ENCODE measurements around the gene TACSTD2. TPM values are rescaled to one million over a fixed set of nuclear protein-coding genes. Genes with fewer than 3 reads are reported as not detected.
A peak's percentile ranks its signal among the peaks of the same experiment; 100 is the strongest.

The TACSTD2 gene
- total RNA-seq, 4 donors from 2014 or later = 0.55 to 0.79 TPM; not detected in 2

GRCh38 chr1:58586271-58586670, 9.2 kb upstream of the TACSTD2 start:
- in situ Hi-C loops (cut with MboI; ENCODE audit: low pct_ligation_motif_present in 1 of 4, low pct_unique_long_range_greater_than_20kb in 1 of 4, low sequenced_read_pairs in 3 of 4) = no loop called here
- no peak for DNase-seq
- intact Hi-C loops (cut with DNase I; ENCODE audit: low total_unique reads) = no loop called here
- TF ChIP-seq POLR2A (IDR thresholded peaks at IDR 0.05) (no peak), CTCF (IDR thresholded peaks at IDR 0.05) (no peak), POLR2AphosphoS5 (IDR thresholded peaks at IDR 0.05) (no peak), EP300 (IDR thresholded peaks at IDR 0.05; ENCODE audit: low read depth) (no peak)
- WGBS, 2 donors (ENCODE audit: low coverage in 1 of 2) = 89% methylated on average over 4 of the region's 4 CpGs; no CpG with 5 or more reads in 1 of the 2 donors
- no peaks in the 10 kb centered on the region for H3K9me3 ChIP-seq
- H3K4me1 ChIP-seq = peaks cover 11 to 26% (median 19%) of the 10 kb centered on the region in 4 donors
- peak overlapping the region in 1 of 4 donors; percentile 66 for H3K27ac ChIP-seq
- no peak overlapping the region for H3K4me3 ChIP-seq
- H3K36me3 ChIP-seq = no peaks in the 10 kb centered on the region
- H3K27me3 ChIP-seq = no peaks in the 10 kb centered on the region

DNA sequence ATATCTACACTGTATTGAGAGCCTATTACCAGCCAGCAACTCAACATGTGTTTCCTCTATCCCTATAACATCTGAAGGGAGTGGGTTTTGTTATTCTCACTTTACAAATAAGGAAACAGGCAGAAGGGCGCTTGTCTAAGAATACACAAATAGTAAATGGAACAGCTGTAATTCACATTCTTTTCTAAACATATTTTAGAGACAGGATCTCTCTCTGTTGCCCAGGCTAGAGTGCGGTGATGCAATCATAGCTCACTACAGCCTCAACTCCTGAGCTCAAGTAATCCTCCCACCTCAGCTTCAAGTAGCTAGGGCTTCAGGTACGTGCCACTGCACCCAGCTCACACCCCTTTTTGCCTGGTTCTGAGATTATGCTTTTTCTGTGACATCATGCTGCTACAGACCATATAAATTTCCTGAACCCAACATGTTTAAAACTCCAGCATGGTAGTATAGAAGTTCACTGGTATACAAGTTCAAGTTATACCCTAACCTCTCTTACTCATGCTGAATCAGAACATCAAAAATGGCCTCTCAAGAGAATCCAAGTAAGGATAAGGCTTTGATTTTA, 8.6 kb upstream of the TACSTD2 start:
- in situ Hi-C loops (cut with MboI; ENCODE audit: low pct_ligation_motif_present in 1 of 4, low pct_unique_long_range_greater_than_20kb in 1 of 4, low sequenced_read_pairs in 3 of 4) (no loop called here), intact Hi-C loops (cut with DNase I; ENCODE audit: low total_unique reads) (no loop called here)
- Histone ChIP-seq H3K4me1 (peaks cover 11 to 26% (median 19%) of the 10 kb centered on the region in 4 donors), H3K9me3 (no peaks in the 10 kb centered on the region), H3K27me3 (no peaks in the 10 kb centered on the region), H3K27ac (peak overlapping the region; percentile 20 to 73 (median 64)), H3K4me3 (no peak overlapping the region), H3K36me3 (no peaks in the 10 kb centered on the region)
- 33 to 48% methylated on average over 3 of the region's 3 CpGs for WGBS, 2 donors (ENCODE audit: low coverage in 1 of 2)
- TF ChIP-seq POLR2A (IDR thresholded peaks at IDR 0.05) (no peak), CTCF (IDR thresholded peaks at IDR 0.05) (no peak), POLR2AphosphoS5 (IDR thresholded peaks at IDR 0.05) (no peak), EP300 (IDR thresholded peaks at IDR 0.05; ENCODE audit: low read depth) (no peak)
- no peak for DNase-seq

DNA sequence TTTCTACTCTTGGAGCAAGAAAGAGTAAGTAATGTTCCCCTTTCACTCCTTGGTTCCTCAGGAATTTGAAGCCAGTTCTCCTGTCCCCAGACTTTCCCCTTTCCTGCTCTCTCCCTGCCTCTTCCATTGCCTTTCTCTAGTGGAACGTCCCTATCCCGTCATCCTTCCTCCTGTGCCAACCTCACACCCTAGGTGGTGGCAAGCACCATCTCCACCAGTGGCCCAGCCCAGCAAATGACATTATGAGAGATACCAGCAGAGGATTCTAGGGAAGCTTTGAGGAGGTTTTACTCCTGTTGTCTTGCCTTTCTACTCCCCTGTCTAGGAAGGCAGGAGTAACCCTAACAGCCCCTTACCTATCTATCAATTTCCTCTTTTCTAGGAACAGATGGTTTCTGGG, 8.1 kb upstream of the TACSTD2 start:
- TF ChIP-seq CTCF (IDR thresholded peaks at IDR 0.05) (no peak), POLR2AphosphoS5 (IDR thresholded peaks at IDR 0.05) (no peak), EP300 (IDR thresholded peaks at IDR 0.05; ENCODE audit: low read depth) (no peak), POLR2A (IDR thresholded peaks at IDR 0.05) (no peak)
- DNase-seq = no peak
- WGBS, 2 donors (ENCODE audit: low coverage in 1 of 2) = 44 to 69% methylated on average over 2 of the region's 2 CpGs
- peaks cover 11 to 26% (median 19%) of the 10 kb centered on the region in 4 donors for H3K4me1 ChIP-seq
- no peaks in the 10 kb centered on the region for H3K27me3 ChIP-seq
- intact Hi-C loops (cut with DNase I; ENCODE audit: low total_unique reads) = no loop called here
- H3K36me3 ChIP-seq = no peaks in the 10 kb centered on the region
- H3K4me3 ChIP-seq = no peak overlapping the region
- peak overlapping the region; percentile 20 to 73 (median 64) for H3K27ac ChIP-seq
- no peaks in the 10 kb centered on the region for H3K9me3 ChIP-seq
- in situ Hi-C loops (cut with MboI; ENCODE audit: low pct_ligation_motif_present in 1 of 4, low pct_unique_long_range_greater_than_20kb in 1 of 4, low sequenced_read_pairs in 3 of 4) = no loop called here

DNA sequence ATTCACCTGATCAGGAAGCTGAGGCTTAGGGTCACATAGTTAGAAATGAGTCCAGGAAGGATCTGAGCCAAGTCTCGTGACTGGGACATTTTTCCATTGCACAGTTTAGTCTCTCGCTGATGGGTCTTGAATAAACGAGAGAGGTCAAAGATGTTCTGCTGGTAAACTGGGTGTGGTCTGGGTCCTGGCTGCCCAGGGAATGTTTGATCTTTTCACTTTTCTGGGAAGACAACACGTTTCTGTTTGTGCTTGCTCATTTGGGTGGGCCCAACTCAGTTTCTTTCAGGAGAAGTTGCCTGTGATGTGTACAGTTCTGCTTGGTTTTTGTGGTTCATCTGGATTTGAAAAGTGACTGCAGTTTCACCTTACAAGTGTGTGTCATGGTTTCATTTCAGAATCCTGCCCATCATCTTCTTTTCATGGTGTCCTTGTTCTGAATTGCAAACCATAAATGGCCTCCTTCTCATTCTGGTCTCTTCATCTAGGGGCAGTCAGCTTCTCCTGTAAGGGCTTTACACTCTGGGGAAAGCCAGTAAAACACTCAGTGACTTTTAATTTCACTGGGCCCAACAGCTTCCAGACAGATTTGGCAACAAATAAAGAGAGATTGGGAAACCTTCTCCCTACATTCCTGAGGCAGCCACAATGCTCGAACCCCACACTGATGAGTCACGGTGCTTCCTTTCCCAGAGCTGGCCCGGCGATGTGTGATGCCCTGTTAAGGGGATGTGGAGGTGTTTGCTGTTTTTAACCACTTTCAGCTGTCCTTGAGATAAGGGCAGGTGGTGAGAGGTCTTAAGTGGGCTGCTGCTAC, 7.2 kb upstream of the TACSTD2 start:
- in situ Hi-C loops (cut with MboI; ENCODE audit: low pct_ligation_motif_present in 1 of 4, low pct_unique_long_range_greater_than_20kb in 1 of 4, low sequenced_read_pairs in 3 of 4) (no loop called here), intact Hi-C loops (cut with DNase I; ENCODE audit: low total_unique reads) (no loop called here)
- WGBS, 2 donors (ENCODE audit: low coverage in 1 of 2) = 22 to 42% methylated on average over 3 to 8 of the region's 8 CpGs
- Histone ChIP-seq H3K4me3 (no peak overlapping the region), H3K9me3 (no peaks in the 10 kb centered on the region), H3K36me3 (no peaks in the 10 kb centered on the region), H3K27ac (peak overlapping the region; percentile 29 to 73 (median 64)), H3K27me3 (peaks cover 1% of the 10 kb centered on the region), H3K4me1 (peaks cover 11 to 26% (median 19%) of the 10 kb centered on the region in 4 donors)
- peak; percentile 41 for DNase-seq
- no peak for TF ChIP-seq POLR2A (IDR thresholded peaks at IDR 0.05)
- peak in 2 of 3 donors; percentile 24 to 30 for TF ChIP-seq POLR2AphosphoS5 (IDR thresholded peaks at IDR 0.05)

All from transverse colon (tissue), 4 donors.